Astrocyte of the cerebellum (primary cell): Measurements from ENCODE around the gene UROD.

Experiments
- DNase-seq: peaks from one replicate; pipeline ENCODE4 v3.0.0-alpha.2; 2011; ENCODE audit warnings: low read depth
- H3K4me3 ChIP-seq: 2 replicates; pipeline ENCODE4 v1.5.1; 2011; ENCODE audit warnings: mild to moderate bottlenecking, low read depth, low read length, moderate library complexity
- in situ Hi-C: cut with HindIII; loops from 2 replicates; pipeline ENCODE4 v1.10.0; 2017; ENCODE audit warnings: low sequenced_read_pairs
- TF ChIP-seq, protein P1 (sequence below): IDR thresholded peaks from 2 replicates; pipeline ENCODE4 v1.5.1; 2012; ENCODE audit warnings: low read length, low read depth, moderate library complexity, mild to moderate bottlenecking; ENCODE audit errors: missing control alignments

The UROD gene

DNA sequence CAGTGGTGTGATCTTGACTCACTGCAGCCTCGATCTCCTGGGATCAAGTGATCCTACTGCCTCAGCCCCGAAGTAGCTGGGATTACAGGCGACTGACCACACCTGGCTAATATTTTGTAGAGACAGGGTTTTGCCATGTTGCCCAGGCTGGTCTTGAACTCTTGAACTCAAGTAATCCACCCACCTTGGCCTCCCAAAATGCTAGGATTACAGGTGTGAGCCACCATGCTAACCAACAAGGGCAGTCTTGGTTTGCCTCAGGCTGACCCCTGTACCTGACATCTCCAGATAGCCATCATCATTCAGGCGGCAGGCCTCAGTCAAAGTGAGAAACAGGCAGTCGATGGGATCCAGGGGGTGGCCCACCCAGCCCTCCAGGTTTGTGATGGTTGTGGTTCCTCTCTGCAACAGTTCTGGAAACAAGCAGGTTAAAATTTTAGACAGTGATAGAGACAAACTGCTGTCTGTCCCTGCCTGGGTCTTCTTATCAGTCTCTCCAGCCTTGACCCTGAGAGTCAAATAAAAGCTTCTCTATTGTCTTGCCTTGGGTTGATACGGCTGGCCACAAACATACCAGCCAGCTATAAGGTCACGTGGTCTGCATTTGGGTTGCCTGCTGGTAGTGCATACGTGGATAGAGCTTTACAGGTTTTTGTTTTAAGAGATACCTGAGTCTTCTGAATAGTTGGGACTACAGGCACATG lies 26.8 kb downstream of the UROD start:
- no peak overlapping the region for H3K4me3 ChIP-seq
- no peak for DNase-seq
- TF ChIP-seq, protein P1, sequence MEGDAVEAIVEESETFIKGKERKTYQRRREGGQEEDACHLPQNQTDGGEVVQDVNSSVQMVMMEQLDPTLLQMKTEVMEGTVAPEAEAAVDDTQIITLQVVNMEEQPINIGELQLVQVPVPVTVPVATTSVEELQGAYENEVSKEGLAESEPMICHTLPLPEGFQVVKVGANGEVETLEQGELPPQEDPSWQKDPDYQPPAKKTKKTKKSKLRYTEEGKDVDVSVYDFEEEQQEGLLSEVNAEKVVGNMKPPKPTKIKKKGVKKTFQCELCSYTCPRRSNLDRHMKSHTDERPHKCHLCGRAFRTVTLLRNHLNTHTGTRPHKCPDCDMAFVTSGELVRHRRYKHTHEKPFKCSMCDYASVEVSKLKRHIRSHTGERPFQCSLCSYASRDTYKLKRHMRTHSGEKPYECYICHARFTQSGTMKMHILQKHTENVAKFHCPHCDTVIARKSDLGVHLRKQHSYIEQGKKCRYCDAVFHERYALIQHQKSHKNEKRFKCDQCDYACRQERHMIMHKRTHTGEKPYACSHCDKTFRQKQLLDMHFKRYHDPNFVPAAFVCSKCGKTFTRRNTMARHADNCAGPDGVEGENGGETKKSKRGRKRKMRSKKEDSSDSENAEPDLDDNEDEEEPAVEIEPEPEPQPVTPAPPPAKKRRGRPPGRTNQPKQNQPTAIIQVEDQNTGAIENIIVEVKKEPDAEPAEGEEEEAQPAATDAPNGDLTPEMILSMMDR: no peak
- in situ Hi-C loops: no loop called here

DNA sequence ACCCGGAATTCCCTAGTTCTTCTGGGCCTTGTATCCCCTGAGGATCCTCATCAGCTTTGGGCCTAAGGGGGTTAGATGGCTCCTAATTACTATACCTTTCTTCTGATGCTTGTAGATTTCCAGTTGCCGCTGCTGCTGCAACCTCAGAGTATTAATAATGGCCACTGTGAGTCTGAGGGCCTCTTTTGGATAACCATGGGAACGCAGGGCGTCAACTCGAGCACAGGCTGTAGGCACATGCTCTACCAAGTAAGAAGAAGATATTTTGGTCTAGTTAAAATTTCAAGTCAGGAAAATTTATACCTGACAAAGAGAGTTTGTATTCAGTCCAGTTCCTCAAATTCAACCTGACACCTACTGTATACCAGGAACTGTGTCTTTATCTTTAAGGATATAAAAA lies 28.2 kb downstream of the UROD start:
- in situ Hi-C loops: no loop called here
- TF ChIP-seq, protein P1: no peak
- DNase-seq: no peak
- H3K4me3 ChIP-seq: no peak overlapping the region

DNA sequence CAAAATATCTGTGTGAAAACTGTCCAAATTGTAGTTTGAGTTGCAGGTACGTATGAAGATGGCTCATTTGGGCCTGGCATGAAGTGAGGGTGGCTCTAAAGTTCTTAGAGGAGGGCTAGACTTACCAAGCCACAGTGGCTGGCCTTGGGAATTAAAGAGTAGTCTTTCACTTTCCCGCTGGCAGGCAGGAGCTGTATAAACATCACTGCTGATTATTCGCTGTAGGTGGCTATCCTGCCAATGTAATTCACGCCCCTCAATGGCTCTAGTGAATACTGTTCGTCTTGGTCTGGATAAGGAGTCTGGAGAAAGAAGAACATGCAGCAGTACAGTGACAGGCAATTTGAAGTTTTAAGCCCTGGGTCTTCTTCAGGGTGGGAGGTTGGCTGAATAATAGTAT lies 31.0 kb downstream of the UROD start:
- DNase-seq: no peak
- no peak overlapping the region for H3K4me3 ChIP-seq
- in situ Hi-C loops: no loop called here
- TF ChIP-seq, protein P1: no peak

DNA sequence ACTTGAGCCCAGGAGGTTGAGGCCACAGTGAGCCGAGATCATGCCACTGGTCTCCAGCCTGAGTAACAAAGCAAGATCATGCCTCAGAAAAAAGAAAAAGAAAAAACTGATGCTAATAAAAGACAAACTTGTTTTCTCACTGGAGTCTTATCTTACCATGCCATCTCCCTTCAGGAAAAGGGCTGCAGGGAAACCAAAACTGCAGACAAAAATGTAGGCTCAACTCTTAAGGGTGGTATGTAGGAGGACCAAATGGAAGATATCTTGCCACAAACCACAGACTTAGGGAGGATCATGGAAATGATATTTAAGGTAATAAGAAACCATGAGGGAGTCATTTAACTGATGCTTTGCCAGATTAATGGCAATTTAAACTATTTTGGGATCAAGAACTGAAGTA lies 32.9 kb downstream of the UROD start:
- no peak overlapping the region for H3K4me3 ChIP-seq
- no peak for DNase-seq
- TF ChIP-seq, protein P1: no peak
- in situ Hi-C loops: no loop called here

DNA sequence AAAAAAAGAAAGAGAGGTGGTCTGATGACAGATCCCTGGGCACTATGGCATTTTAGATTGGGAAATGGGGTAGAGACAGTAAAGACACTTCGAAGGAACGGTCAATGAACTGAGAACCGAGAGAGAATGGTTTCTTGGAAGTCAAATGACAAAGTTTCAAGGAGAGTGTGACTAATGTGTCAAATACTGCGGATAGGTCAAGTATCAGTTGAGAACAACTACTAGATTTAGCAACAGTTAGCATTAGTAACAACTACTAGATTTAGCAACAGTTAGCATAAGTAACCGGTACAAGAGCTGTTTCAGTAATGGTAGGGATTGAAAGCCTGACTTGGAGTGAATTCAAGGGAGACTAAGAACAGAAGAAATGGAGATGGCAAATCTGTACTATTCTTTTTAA lies 35.0 kb downstream of the UROD start:
- DNase-seq: no peak

DNA sequence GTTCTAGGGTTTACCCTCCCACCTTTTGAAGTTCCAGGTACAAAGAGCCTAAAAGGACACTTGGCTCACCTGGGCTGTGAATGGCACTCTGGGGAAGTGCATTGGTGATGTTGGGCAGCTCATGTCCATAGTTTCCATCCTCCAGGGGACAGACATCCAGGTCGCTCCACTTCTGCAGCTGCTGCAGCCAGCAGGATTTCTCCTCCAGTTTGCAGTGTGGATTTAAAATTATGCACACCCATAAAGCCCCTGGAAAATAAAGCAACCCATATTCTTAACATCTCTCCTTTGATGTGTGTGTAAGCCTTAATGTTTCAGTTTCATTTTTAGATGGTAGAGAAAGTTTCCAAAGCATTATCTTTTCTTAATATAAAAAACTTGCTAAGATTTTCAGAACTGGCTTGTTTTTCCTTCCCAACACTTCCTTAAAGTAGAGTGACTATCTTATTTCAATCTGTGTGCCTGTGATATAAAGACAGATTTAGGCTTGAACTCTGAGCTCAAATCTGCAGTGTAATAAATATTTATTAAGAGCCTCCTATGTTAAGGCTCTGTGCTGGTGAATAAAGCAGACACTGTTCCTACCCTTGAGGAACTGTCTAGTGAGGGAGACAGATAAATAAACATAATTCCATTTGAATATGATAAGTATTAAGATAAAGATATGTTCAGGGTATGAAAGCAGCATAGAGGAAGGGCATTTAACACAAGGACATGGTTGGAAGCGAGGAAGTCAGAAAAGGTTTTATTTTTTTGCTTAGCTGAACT lies 39.1 kb downstream of the UROD start:
- in situ Hi-C loops: no loop called here
- no peak for DNase-seq
- TF ChIP-seq, protein P1: no peak
- no peak overlapping the region for H3K4me3 ChIP-seq

More for the DNA sequence above, 35.0 kb downstream of the UROD start:
- in situ Hi-C loops: no loop called here
- H3K4me3 ChIP-seq: no peak overlapping the region
- TF ChIP-seq, protein P1: no peak
